ENCODE data around the gene VPS13D. TPM values are rescaled to one million over a fixed set of nuclear protein-coding genes. Genes with fewer than 3 reads are reported as not detected.

The VPS13D gene
- polyA plus RNA-seq, 1 experiment: 22.3 TPM

DNA sequence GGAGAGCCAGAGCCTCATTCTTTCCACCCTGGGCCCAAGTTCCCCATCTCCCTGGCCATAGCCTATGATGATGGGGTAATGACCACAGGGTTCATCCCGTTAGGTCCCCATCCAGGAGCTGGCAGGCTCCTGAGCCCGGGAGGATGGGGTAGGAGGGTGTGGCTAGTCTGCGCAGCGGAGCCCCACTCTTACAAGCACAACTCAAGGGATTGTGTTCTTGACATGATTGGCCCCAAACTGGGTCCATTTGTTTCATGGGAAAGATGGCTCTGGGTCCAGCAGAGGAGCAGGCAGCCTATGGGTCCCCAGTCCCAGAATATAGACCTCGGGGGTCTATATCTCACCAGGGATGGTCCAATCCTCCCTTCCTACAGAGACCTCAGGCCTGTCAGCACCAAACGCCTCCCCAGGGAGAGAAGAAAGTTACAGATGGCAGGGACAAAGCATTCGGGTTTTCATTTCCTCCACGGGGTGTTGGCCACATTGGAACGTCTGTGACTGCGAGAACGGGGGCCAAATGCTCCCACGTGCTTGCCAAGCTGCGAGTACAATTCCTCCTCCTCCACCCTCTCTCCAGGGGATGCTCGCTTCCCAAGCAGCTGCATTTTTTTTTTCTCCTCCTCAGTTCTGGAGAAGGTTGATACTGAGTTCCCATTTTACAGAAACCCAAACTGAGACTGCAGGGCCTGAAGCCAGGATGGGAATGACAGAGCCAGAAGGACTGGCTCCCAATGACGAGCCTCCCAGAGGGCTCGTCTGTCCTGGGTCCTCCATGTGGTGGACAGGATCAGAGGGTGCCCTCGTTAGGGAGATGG lies 317.1 kb downstream of the VPS13D start:
- TF ChIP-seq, protein P1, sequence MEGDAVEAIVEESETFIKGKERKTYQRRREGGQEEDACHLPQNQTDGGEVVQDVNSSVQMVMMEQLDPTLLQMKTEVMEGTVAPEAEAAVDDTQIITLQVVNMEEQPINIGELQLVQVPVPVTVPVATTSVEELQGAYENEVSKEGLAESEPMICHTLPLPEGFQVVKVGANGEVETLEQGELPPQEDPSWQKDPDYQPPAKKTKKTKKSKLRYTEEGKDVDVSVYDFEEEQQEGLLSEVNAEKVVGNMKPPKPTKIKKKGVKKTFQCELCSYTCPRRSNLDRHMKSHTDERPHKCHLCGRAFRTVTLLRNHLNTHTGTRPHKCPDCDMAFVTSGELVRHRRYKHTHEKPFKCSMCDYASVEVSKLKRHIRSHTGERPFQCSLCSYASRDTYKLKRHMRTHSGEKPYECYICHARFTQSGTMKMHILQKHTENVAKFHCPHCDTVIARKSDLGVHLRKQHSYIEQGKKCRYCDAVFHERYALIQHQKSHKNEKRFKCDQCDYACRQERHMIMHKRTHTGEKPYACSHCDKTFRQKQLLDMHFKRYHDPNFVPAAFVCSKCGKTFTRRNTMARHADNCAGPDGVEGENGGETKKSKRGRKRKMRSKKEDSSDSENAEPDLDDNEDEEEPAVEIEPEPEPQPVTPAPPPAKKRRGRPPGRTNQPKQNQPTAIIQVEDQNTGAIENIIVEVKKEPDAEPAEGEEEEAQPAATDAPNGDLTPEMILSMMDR (IDR thresholded peaks at IDR 0.05; ENCODE audit: insufficient read depth, low read depth, low read length): no peak
- no peaks in the 10 kb centered on the region for H3K36me3 ChIP-seq (ENCODE audit: control insufficient read depth, insufficient read depth, low read length)
- ChIA-PET POLR2A (interaction anchor here (0.6 kb wide), 1 partner anchor 70 kb away, joined by 4 read pairs; no protein-coding TSS in a partner anchor), CTCF (interaction anchor here (0.6 kb wide), 1 partner anchor 100 kb away, joined by 3 read pairs; no protein-coding TSS in a partner anchor)
- DNase-seq (ENCODE audit: low read depth): no peak
- H3K27me3 ChIP-seq (ENCODE audit: control insufficient read depth, insufficient read depth, low read length): peaks cover 1% of the 10 kb centered on the region
- no peak overlapping the region for H3K4me3 ChIP-seq (ENCODE audit: low read depth, low read length)

DNA sequence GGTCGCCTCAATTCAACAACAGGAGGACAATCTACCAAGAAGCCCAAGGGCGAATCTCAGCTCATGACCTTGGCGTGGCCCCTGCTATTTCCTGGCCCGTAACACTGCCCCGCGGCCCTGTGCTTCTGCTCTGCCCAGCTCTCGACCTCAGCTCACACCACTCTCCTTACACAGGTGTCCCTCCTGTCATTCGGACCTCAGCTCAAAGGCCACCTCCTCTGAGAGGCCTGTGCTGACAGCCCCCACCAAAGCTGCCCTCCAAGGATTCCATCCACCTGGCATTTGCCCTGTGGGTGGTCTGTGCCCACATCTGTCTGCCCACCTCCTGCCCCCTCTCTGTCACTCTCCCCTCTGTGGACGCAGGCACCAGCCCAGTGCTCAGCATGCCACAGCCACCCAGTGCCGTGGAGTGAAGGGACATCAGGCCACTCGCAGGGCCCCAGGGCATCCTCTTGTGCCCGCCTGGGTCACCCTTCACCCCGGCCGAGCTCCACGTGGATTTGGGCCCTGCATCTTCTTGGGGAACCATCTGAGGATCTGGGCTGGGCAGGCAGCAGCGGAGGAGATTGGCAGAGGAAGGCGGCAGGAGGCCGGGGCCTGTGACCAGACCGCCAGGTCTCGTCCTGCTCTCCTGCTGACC lies 317.9 kb downstream of the VPS13D start:
- no peak for DNase-seq (ENCODE audit: low read depth)
- no peak overlapping the region for H3K4me3 ChIP-seq (ENCODE audit: low read depth, low read length)
- TF ChIP-seq, protein P1 (IDR thresholded peaks at IDR 0.05; ENCODE audit: insufficient read depth, low read depth, low read length): no peak
- CTCF ChIA-PET: interaction anchor here (0.6 to 1.4 kb wide), 3 partner anchors 10 to 101 kb away, joined by 3 read pairs; no protein-coding TSS in a partner anchor
- POLR2A ChIA-PET: no interaction called here
- no peaks in the 10 kb centered on the region for H3K36me3 ChIP-seq (ENCODE audit: control insufficient read depth, insufficient read depth, low read length)
- H3K27me3 ChIP-seq (ENCODE audit: control insufficient read depth, insufficient read depth, low read length): peaks cover 1% of the 10 kb centered on the region

DNA sequence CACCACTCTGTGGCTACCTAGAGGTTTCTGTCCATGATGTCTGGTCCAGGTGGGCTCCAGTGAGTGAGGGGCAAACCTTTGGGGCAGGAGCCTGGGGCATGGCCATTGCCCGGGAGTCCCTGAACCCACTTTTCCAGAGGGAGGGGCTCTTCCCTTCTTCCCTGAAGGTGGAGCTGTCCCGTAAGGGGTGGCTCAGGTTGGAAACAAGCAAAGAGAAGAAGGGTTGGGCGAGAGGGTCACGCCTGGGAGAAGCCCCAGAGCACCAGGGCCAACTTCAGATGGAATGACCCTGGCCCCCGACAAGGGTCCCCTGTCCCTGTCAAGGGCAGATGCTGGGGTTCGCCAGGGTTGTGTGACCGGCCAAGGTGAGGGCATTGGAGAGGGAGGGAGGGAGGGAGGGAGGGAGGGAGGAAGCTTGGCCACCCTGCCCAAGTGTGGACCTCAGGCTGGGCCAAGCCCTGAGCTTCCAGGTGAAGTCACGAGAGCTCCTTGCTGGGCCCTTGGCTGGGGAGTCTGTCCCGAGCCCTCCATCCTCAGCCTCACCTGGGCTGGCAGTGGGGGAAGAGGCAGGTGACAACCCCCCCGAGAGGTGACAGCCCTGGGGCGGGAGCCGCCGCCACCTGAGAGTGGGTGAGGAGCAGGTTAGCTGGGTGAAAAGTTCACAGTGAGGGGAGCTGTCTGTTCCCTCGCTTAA lies 318.6 kb downstream of the VPS13D start:
- DNase-seq (ENCODE audit: low read depth): no peak
- peaks cover 1% of the 10 kb centered on the region for H3K27me3 ChIP-seq (ENCODE audit: control insufficient read depth, insufficient read depth, low read length)
- TF ChIP-seq, protein P1 (IDR thresholded peaks at IDR 0.05; ENCODE audit: insufficient read depth, low read depth, low read length): no peak
- no peak overlapping the region for H3K4me3 ChIP-seq (ENCODE audit: low read depth, low read length)
- ChIA-PET POLR2A (no interaction called here), CTCF (interaction anchor here (1.4 kb wide), 2 partner anchors 11 to 70 kb away, joined by 3 read pairs; no protein-coding TSS in a partner anchor)
- no peaks in the 10 kb centered on the region for H3K36me3 ChIP-seq (ENCODE audit: control insufficient read depth, insufficient read depth, low read length)

DNA sequence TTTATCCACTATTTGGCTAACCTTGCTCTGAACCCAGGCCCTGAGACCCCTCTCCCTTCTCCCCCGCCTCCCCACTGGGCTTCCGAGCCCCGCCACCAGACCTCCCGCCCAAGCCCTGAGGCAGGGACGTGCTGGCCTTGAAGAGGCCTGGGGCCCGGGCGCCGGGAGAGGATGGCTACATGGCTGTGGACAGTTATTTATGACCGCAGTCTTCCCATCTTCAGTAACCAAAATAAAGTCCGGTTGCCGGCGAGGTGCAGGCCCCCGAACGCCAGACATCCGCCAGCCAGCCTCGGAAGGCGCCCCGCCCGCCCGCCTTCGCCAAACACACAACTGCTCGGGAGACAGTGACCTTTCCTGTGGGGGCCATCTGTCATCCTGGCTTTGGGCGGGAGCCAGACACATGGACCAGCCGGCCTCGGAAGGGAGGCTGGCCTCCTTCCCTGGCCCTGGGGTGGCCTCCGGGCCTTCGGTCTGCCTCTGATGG lies 319.2 kb downstream of the VPS13D start:
- POLR2A ChIA-PET: no interaction called here
- no peaks in the 10 kb centered on the region for H3K36me3 ChIP-seq (ENCODE audit: control insufficient read depth, insufficient read depth, low read length)
- CTCF ChIA-PET: interaction anchor here (1.4 kb wide), 2 partner anchors 11 to 70 kb away, joined by 3 read pairs; no protein-coding TSS in a partner anchor
- no peak overlapping the region for H3K4me3 ChIP-seq (ENCODE audit: low read depth, low read length)
- TF ChIP-seq, protein P1 (IDR thresholded peaks at IDR 0.05; ENCODE audit: insufficient read depth, low read depth, low read length): no peak
- peaks cover 1% of the 10 kb centered on the region for H3K27me3 ChIP-seq (ENCODE audit: control insufficient read depth, insufficient read depth, low read length)
- no peak for DNase-seq (ENCODE audit: low read depth)
